Central memory CD4-positive, alpha-beta T cell (primary cell): Measurements from ENCODE around the gene FGGY.
"Not testable (repeated sequence)": the region's sequence is repeated elsewhere in the genome, so short reads cannot be mapped to it uniquely, and the experiment has no call there.

Experiments
- DNase-seq: peaks from one replicate; pipeline ENCODE4 v3.0.0; 2022

Gene FGGY

DNA sequence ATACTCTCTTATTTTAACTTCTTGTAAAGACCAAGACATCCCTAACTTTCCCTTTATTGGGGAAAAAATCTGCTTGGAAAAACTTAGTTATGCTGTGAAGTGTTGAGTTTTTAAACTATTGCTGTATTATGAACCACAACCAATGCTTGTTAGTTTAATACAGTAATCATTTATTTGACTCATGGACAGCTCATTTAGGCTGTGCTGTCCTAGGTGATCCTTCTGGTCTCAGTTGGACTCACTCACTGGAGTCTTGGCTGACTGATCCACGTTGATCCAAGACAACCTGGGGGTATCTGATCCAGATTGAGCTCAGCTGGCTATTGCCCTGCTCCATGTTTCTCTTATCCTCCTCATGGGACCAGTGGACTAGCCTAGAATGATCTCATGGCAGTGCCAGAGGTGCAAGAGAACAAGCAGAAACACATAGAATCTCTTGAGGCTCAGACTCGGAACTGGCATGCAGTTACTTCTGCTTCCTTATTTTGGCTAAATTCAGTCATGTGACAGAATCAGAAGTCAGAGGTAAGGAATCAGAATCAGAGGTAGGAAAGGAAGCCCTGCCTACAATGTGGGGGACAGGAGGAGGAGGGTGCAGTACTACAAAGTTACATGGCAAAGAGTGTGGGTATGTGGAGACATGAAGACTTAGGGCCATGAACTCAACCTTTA is 156.5 kb downstream of the FGGY start:
- DNase-seq: no peak

GRCh38 chr1:59455206-59455605 is 158.3 kb downstream of the FGGY start:
- no peak for DNase-seq

GRCh38 chr1:59457786-59458185 is 160.9 kb downstream of the FGGY start:
- no peak for DNase-seq

GRCh38 chr1:59458884-59459283 is 162.0 kb downstream of the FGGY start:
- no peak for DNase-seq

GRCh38 chr1:59462942-59463341 is 166.0 kb downstream of the FGGY start:
- DNase-seq: not testable (repeated sequence)

DNA sequence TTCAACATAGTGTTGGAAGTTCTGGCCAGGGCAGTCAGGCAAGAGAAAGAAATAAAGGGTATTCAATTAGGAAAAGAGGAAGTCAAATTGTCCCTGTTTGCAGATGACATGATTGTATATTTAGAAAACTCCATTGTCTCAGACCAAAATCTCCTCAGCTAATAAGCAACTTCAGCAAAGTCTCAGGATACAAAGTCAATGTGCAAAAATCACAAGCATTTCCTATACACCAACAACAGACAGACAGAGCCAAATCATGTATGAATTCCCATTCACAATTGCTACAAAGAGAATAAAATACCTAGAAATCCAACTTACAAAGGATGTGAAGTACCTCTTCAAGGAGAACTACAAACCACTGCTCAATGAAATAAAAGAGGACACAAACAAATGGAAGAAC is 168.6 kb downstream of the FGGY start:
- not testable (repeated sequence) for DNase-seq

GRCh38 chr1:59468828-59469428 is 172.0 kb downstream of the FGGY start:
- no peak for DNase-seq

DNA sequence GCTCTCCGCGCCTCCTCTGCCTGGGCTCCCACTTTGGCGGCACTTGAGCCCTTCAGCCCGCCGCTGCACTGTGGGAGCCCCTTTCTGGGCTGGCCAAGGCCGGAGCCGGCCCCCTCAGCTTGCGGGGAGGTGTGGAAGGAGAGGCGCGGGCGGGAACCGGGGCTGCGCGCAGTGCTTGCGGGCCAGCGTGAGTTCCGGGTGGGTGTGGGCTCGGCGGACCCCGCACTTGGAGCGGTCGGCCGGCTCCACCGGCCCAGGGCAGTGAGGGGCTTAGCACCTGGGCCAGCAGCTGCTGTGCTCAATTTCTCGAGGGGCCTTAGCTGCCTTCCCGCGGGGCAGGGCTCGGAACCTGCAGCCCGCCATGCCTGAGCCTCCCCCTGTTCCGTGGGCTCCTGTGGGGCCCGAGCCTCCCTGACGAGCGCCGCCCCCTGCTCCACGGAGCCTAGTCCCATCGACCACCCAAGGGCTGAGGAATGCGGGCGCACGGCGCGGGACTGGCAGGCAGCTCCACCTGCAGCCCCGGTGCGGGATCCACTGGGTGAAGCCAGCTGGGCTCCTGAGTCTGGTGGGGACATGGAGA is 175.2 kb downstream of the FGGY start:
- not testable (repeated sequence) for DNase-seq

- DNase-seq: no peak
Measured at GRCh38 chr1:59473831-59474230, 176.9 kb downstream of the FGGY start.

DNA sequence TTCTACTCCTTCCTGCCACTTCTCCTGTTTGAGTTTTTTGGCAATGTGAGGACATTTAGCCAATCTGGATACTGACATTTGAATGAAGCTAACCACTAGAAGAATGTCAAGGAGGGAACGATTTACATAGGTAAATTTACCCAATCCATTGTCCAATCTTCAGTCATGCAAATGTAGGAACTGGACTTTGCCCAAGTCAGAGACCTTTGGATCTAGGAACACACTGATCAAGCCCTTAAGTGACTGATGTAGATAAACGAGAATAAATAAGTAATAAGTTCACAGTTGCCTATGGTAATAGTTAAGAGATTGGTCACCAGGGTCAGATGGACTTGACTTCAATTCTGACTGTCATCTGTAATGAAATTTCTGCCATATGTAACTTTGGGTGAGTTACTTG is 177.6 kb downstream of the FGGY start:
- no peak for DNase-seq

DNA sequence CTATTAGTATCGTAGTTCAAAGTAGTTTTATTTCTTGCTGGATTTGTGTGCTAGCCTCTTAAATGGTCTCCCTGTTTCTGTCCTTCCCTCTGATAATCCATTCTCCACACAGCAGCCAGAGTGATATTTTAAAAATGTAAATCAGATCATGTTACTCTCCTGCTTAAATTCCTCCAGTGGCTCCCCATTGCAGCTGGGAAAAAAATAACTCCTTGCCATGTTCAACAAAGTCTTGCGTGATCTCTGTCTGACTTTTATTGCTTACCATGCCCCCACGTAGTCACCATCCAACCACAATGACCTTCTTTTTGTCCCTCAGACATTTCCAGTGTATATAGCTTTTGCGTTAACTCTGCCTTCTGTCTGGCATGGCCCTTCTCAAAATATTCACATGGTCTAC is 178.8 kb downstream of the FGGY start:
- no peak for DNase-seq

DNA sequence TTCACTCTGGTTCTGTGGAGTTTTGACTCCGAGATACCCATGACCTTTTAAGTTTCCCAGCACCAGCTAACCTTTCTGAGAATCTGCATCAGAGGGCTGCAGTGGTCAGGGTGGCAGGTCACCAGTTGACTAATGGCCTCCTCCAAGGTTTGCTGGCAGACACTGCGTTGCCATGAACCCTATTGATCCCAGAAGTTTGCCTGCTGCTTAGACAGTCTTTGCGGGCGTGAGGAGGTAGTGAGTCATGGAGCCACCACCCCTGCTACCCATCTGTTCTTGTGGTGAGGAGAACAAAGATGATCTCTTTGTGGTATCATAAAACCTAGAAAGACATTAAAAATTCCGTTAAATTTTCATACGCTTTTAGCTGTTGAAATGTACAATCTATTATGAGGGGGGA is 180.4 kb downstream of the FGGY start:
- DNase-seq: no peak

GRCh38 chr1:59477867-59478266 is 181.0 kb downstream of the FGGY start:
- no peak for DNase-seq

- no peak for DNase-seq
Measured at GRCh38 chr1:59478822-59479221, 181.9 kb downstream of the FGGY start.

DNA sequence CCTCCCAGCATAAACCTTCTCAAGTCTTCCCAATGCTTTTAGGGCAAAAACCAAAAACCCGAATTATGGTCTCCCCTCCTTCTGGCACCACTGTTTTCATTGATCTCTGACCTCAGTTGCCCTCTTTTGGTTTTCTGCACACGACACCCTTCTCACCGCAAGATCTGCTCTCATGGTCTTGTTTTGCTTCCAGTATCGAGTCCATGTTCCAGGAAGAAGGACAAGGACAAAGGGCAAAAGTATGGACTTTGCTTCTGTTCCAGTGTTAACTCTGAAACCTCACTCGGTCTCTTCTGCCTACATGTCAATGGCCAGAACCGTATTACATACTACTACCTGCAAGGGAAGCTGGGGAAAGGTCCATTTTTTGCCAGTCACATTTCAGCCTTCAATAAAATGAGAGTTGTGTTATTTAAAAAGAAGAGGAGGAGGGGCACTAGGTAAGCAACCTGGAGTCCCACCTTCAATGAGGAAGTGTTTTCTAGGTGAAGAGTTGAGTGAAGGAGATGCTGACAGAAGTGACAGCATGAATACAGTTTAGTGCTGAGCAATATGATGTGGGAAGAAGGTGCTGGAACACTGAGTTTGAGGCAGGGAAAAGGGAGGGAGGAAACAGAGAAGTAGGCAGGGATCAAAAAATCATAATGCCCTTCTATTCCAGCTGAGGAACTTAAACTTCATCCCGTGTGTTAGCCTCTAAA is 183.4 kb downstream of the FGGY start:
- DNase-seq: no peak

- no peak for DNase-seq
Measured at GRCh38 chr1:59481881-59482505, 185.1 kb downstream of the FGGY start.

DNA sequence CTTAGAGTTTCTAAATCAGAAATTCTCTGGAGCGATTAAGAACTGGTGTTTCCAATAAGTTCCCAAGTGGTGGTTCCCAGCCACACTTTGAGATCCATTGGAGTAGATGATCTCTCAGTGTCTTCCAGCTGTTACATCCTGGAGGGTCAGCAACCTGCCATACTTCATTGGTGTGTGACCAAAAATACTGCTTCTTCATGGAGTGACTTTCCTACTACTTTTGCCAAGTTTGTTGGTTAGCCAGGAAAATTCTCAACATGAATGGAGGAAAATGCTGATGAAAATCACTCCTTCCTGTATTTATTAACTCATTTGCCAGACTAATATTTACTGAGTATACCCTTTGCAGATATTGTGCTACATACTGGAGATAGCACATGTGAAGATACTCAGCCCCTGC is 186.1 kb downstream of the FGGY start:
- no peak for DNase-seq

DNA sequence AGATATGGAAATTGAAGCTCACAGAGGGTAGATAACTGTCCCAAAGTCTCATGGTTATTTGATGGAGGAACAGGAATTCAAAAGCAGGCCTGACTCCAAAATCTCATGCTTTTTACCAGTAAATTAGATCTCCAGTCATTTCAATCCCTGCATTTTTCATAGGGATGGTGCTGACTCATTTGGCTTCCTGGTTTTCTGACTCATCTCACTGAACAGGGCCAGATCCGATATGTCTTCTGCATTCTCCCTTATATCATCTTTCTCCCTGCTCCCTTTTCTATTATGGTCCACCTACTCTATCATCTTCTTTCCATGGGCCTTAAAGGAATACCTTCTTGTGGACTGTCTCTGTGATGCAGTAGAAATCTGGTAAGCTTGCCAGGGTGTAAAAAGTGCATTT is 187.2 kb downstream of the FGGY start:
- no peak for DNase-seq

DNA sequence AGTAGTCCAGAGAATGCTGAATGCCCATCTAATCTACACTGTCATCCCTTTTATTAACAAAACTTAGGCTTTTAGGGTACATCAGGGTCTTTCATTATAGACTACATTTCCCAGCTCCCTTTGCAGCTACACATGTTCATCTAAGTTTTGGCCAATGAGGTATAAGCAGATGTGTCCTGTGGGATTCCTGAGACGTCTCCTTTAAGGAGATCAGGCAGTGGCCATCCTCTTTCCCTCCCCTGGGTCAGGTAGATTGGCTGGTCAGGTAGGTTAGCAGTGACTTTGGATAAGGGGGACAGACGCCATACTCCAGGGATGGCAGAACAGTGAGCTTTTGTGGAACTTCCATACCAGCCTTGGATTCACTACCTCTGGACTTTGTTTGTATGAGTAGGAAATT is 188.3 kb downstream of the FGGY start:
- DNase-seq: no peak

- DNase-seq: no peak
Measured at GRCh38 chr1:59485949-59486348, 189.1 kb downstream of the FGGY start.

DNA sequence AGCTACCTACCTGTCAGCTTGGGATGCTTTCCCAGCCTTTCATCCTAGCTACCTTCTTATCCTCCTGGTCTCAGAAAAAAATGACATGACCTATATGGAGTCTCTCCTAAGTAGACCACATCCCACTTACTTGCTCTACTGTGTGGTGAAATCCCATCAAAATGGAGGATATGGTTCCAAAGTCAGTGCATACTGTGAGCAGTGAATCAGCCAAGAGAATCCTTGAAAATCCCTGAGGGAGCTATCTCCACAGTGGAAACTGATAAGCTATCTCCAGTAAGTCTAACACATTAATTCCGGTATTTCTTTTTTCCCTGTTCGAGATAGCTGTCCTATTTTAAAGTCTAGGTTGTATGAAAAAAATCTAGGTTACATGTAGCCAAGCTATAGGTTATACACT is 189.7 kb downstream of the FGGY start:
- no peak for DNase-seq

GRCh38 chr1:59487335-59488031 is 190.6 kb downstream of the FGGY start:
- no peak for DNase-seq

- DNase-seq: no peak
Measured at GRCh38 chr1:59492500-59492899, 195.6 kb downstream of the FGGY start.
